CD4-positive, alpha-beta T cell (primary cell): ENCODE measurements around the gene CAND2. TPM values are rescaled to one million over a fixed set of nuclear protein-coding genes. Genes with fewer than 3 reads are reported as not detected.
"Not testable (repeated sequence)": the region's sequence is repeated elsewhere in the genome, so short reads cannot be mapped to it uniquely, and the experiment has no call there.

ENCODE experiments used
- ATAC-seq: fragments of 200-7000 bp; cut with Tn5 transposase; one replicate; pipeline ENCODE4 v1.10.0; 2022; ENCODE audit warnings: mild to moderate bottlenecking; ENCODE audit not compliant: poor library complexity
- CTCF ChIA-PET: fragments of 350-600 bp; sonication (Branson Sonifier 250); formaldehyde crosslinking; loops from one replicate; lab custom pipeline; 2021; ENCODE audit warnings: antibody characterized with exemption, inconsistent platforms; lab: Charles Lee
- POLR2A ChIA-PET: fragments of 350-600 bp; sonication (Branson Sonifier 250); formaldehyde crosslinking; loops from one replicate; lab custom pipeline; 2021; ENCODE audit warnings: antibody characterized with exemption, inconsistent platforms; lab: Charles Lee
- DNase-seq, 14 experiments: peaks; one replicate each; pipeline ENCODE4 v3.0.0-alpha.2; 2013 to 2020; ENCODE audit warnings: mixed read lengths in 2 of 14
- H3K27ac ChIP-seq, 2 donors: one replicate each; pipeline versions ENCODE4 v1.5.1 to v1.7.0; 2013; ENCODE audit warnings: low read length in 2 of 2, low read depth in 1 of 2, mild to moderate bottlenecking in 1 of 2
- H3K27me3 ChIP-seq, 2 experiments: 1 replicate in 1 of 2; 2 replicates in 1 of 2; pipeline versions ENCODE4 v1.6.1 to v1.7.0; 2013; ENCODE audit warnings: low read length in 2 of 2, control low read depth in 1 of 2, mild to moderate bottlenecking in 1 of 2, moderate library complexity in 1 of 2; ENCODE audit not compliant: insufficient read depth in 2 of 2, control insufficient read depth in 1 of 2
- H3K36me3 ChIP-seq: one replicate; pipeline ENCODE4 v1.6.1; 2013; ENCODE audit warnings: low read length, control low read depth; ENCODE audit not compliant: insufficient read depth
- H3K4me1 ChIP-seq: one replicate; pipeline ENCODE4 v1.6.1; 2013; ENCODE audit warnings: low read length, control low read depth; ENCODE audit not compliant: insufficient read depth
- H3K4me3 ChIP-seq: one replicate; pipeline ENCODE4 v1.5.1; 2013; ENCODE audit warnings: mild to moderate bottlenecking, low read length, moderate library complexity
- H3K9me3 ChIP-seq, 2 experiments: 1 replicate in 1 of 2; 2 replicates in 1 of 2; pipeline versions ENCODE4 v1.6.1 to v1.7.0; 2013; ENCODE audit warnings: low read length in 2 of 2, mild to moderate bottlenecking in 2 of 2, control low read depth in 1 of 2, moderate library complexity in 1 of 2; ENCODE audit not compliant: control insufficient read depth in 1 of 2, insufficient read depth in 1 of 2
- H3K27ac Mint-ChIP-seq: one replicate; pipeline ENCODE4 v1.8.0; 2020; ENCODE audit warnings: mixed read lengths
- H3K27me3 Mint-ChIP-seq: one replicate; pipeline ENCODE4 v1.8.0; 2021; ENCODE audit warnings: mixed read lengths
- H3K36me3 Mint-ChIP-seq: one replicate; pipeline ENCODE4 v1.8.0; 2021; ENCODE audit warnings: low read depth, mixed read lengths
- H3K4me1 Mint-ChIP-seq: one replicate; pipeline ENCODE4 v1.8.0; 2021; ENCODE audit warnings: low read depth, mixed read lengths
- H3K4me3 Mint-ChIP-seq: one replicate; pipeline ENCODE4 v1.8.0; 2020; ENCODE audit warnings: mild to moderate bottlenecking, mixed read lengths
- H3K9me3 Mint-ChIP-seq: one replicate; pipeline ENCODE4 v1.8.0; 2020; ENCODE audit warnings: mixed read lengths
- CTCF ChIP-seq: fragments of 200-600 bp; IDR thresholded peaks from one replicate; pipeline ENCODE4 v1.8.0; 2022; ENCODE audit warnings: antibody characterized with exemption, mild to moderate bottlenecking
- intact Hi-C, 2 experiments: fragments of 100-400 bp; cut with DNase I in 1 of 2; cut with micrococcal nuclease in 1 of 2; formaldehyde crosslinking; loops; one replicate each; pipeline versions ENCODE4 v1.15.1 to v1.9.0; 2023 to 2025; cut with DNase I, micrococcal nuclease
- total RNA-seq, 174 experiments: library from RNA in 2 of 174; stranded (reverse) in 2 of 174; gene quantifications; one replicate each; pipeline ENCODE4 v1.2.3 and lab custom pipeline; 2021 to 2026

CAND2 gene
- total RNA-seq, 2 experiments from 2014 or later = 3.5 to 6.0 TPM

GRCh38 chr3:12774619-12775018 is 21.9 kb upstream of the CAND2 start:
- ATAC-seq = no peak

GRCh38 chr3:12775226-12775625 is 21.3 kb upstream of the CAND2 start:
- Mint-ChIP-seq H3K27ac (no peak overlapping the region), H3K4me3 (no peak overlapping the region)
- POLR2A ChIA-PET = no interaction called here

More at GRCh38 chr3:12774619-12775018, 21.9 kb upstream of the CAND2 start:
- Histone ChIP-seq H3K27me3 (no peaks in the 10 kb centered on the region), H3K27ac (no peak overlapping the region), H3K36me3 (no peaks in the 10 kb centered on the region), H3K4me1 (no peaks in the 10 kb centered on the region), H3K9me3 (no peaks in the 10 kb centered on the region), H3K4me3 (no peak overlapping the region)
- Mint-ChIP-seq H3K4me1 (peaks cover 7% of the 10 kb centered on the region), H3K27ac (no peak overlapping the region), H3K27me3 (peaks cover 8% of the 10 kb centered on the region), H3K9me3 (no peaks in the 10 kb centered on the region), H3K36me3 (no peaks in the 10 kb centered on the region), H3K4me3 (no peak overlapping the region)
- ChIA-PET POLR2A (no interaction called here), CTCF (interaction anchor here (1.3 kb wide), 1 partner anchor 22 kb away, joined by 3 read pairs; the partner anchor contains the start of gene CAND2)
- intact Hi-C loops = no loop called here
- no peak for DNase-seq
- TF ChIP-seq CTCF = no peak

GRCh38 chr3:12775970-12776369 is 20.5 kb upstream of the CAND2 start:
- CTCF ChIA-PET = interaction anchor here (1.3 kb wide), 1 partner anchor 20 kb away, joined by 3 read pairs; the partner anchor contains the start of gene CAND2
- H3K4me1 ChIP-seq, H3K27ac Mint-ChIP-seq, intact Hi-C loops, H3K4me1 Mint-ChIP-seq, H3K9me3 Mint-ChIP-seq, H3K9me3 ChIP-seq, DNase-seq, H3K27ac ChIP-seq, H3K36me3 ChIP-seq, H3K36me3 Mint-ChIP-seq, H3K4me3 ChIP-seq, ATAC-seq, POLR2A ChIA-PET, H3K4me3 Mint-ChIP-seq, H3K27me3 ChIP-seq: not testable (repeated sequence)
- H3K27me3 Mint-ChIP-seq = peaks cover 19% of the 10 kb centered on the region

More at GRCh38 chr3:12775226-12775625, 21.3 kb upstream of the CAND2 start:
- intact Hi-C loops = no loop called here
- TF ChIP-seq CTCF = no peak
- DNase-seq = no peak
- Mint-ChIP-seq H3K4me1 (peaks cover 7% of the 10 kb centered on the region), H3K9me3 (no peaks in the 10 kb centered on the region), H3K27me3 (peaks cover 12% of the 10 kb centered on the region), H3K36me3 (no peaks in the 10 kb centered on the region)
- Histone ChIP-seq H3K9me3 (no peaks in the 10 kb centered on the region), H3K4me1 (no peaks in the 10 kb centered on the region), H3K4me3 (no peak overlapping the region), H3K27ac (no peak overlapping the region), H3K27me3 (no peaks in the 10 kb centered on the region), H3K36me3 (no peaks in the 10 kb centered on the region)
- ATAC-seq = no peak
- CTCF ChIA-PET = interaction anchor here (1.3 kb wide), 1 partner anchor 21 kb away, joined by 3 read pairs; the partner anchor contains the start of gene CAND2

- DNase-seq = no peak
- Mint-ChIP-seq H3K36me3 (no peaks in the 10 kb centered on the region), H3K9me3 (no peaks in the 10 kb centered on the region), H3K27ac (no peak overlapping the region), H3K4me1 (peaks cover 7% of the 10 kb centered on the region), H3K4me3 (no peak overlapping the region), H3K27me3 (peaks cover 24% of the 10 kb centered on the region)
- TF ChIP-seq CTCF = no peak
- ATAC-seq = no peak
- H3K9me3 ChIP-seq = no peaks in the 10 kb centered on the region
- ChIA-PET POLR2A (no interaction called here), CTCF (no interaction called here)
- intact Hi-C loops = no loop called here
- H3K36me3 ChIP-seq = no peaks in the 10 kb centered on the region
- H3K4me1 ChIP-seq = no peaks in the 10 kb centered on the region
- H3K4me3 ChIP-seq = no peak overlapping the region
- H3K27me3 ChIP-seq = no peaks in the 10 kb centered on the region
- H3K27ac ChIP-seq = no peak overlapping the region
These were observed 19.3 kb upstream of the CAND2 start for GRCh38 chr3:12777171-12777570.
